ENCODE data around the gene AKR1B1. TPM values are rescaled to one million over a fixed set of nuclear protein-coding genes. Genes with fewer than 3 reads are reported as not detected.

The AKR1B1 gene
- total RNA-seq, 1 experiment from 2014 or later = 166 TPM

GRCh38 chr7:134474828-134475227 is 15.9 kb upstream of the AKR1B1 start:
- no peak overlapping the region for H2BK5ac ChIP-seq (ENCODE audit: insufficient read length, low read length)
- no peak overlapping the region for H2BK20ac ChIP-seq (ENCODE audit: low read depth, low read length, poor library complexity, severe bottlenecking)
- no peak overlapping the region for H2AFZ ChIP-seq (ENCODE audit: low read length)
- no CpG with 5 or more reads among the region's 1 CpG for WGBS (ENCODE audit: extremely low coverage, insufficient read length, low lambda C conversion rate)
- no peaks in the 10 kb centered on the region for H3K27me3 ChIP-seq (ENCODE audit: insufficient read depth, low read length)
- no peaks in the 10 kb centered on the region for H4K20me1 ChIP-seq (ENCODE audit: control insufficient read depth, insufficient read depth, insufficient read length)
- no peaks in the 10 kb centered on the region for H3K79me2 ChIP-seq (ENCODE audit: insufficient read depth, low read length)
- no peak overlapping the region for H3T11ph ChIP-seq (ENCODE audit: low read length)
- Mint-ChIP-seq H3K9me3 (no peaks in the 10 kb centered on the region), H3K4me1 (peaks cover 4 to 5% of the 10 kb centered on the region in 2 experiments), H3K36me3 (ENCODE audit: insufficient read depth in 1 of 3, low read depth in 3 of 3) (no peaks in the 10 kb centered on the region; a peak in 1 of 7 replicates), H3K27ac (no peak overlapping the region), H3K27me3 (ENCODE audit: low read depth) (no peaks in the 10 kb centered on the region), H3K4me3 (no peak overlapping the region)
- no peaks in the 10 kb centered on the region for H3K23me2 ChIP-seq (ENCODE audit: insufficient read length, low read depth, low read length, poor library complexity, severe bottlenecking)
- H3K56ac ChIP-seq (ENCODE audit: insufficient read length, low read depth, low read length) = no peak overlapping the region
- H4K5ac ChIP-seq (ENCODE audit: insufficient read length, low read depth, low read length) = no peak overlapping the region
- H3K27ac ChIP-seq (ENCODE audit: insufficient read length, low read depth, low read length) = no peak overlapping the region
- H2AK5ac ChIP-seq (ENCODE audit: insufficient read length, low read length) = no peak overlapping the region
- H3K14ac ChIP-seq (ENCODE audit: insufficient read depth, low read length) = no peak overlapping the region
- no peaks in the 10 kb centered on the region for H3K79me1 ChIP-seq (ENCODE audit: insufficient read depth, low read depth, low read length, poor library complexity, severe bottlenecking)
- no peak overlapping the region for H2BK12ac ChIP-seq (ENCODE audit: insufficient read length, low read depth, low read length)
- DNase-seq = no peak
- H3K23ac ChIP-seq (ENCODE audit: insufficient read length, low read depth, low read length) = no peak overlapping the region
- no peak overlapping the region for H3K18ac ChIP-seq (ENCODE audit: insufficient read length, low read depth, low read length)
- H2BK120ac ChIP-seq (ENCODE audit: low read depth, low read length, poor library complexity, severe bottlenecking) = no peak overlapping the region
- H3K4ac ChIP-seq (ENCODE audit: low read depth, low read length) = no peak overlapping the region
- H3K4me2 ChIP-seq (ENCODE audit: insufficient read depth, insufficient read length, low read length) = no peak overlapping the region
- H3K9ac ChIP-seq (ENCODE audit: extremely low read depth, insufficient read length, low read length) = no peak overlapping the region
- no peak overlapping the region for H2BK15ac ChIP-seq (ENCODE audit: low read depth, low read length)
- H3K4me1 ChIP-seq (ENCODE audit: insufficient read depth, low read length) = no peaks in the 10 kb centered on the region
- no peaks in the 10 kb centered on the region for H3K9me3 ChIP-seq (ENCODE audit: control insufficient read depth, low read depth, low read length)
- TF ChIP-seq CTCF (conservative IDR thresholded peaks at IDR 0.05) = no peak
- no peak overlapping the region for H4K8ac ChIP-seq (replicated peaks; ENCODE audit: insufficient read length, low read depth, low read length)
- H4K91ac ChIP-seq (ENCODE audit: insufficient read length, low read depth, low read length) = no peak overlapping the region

Data from H9 (cell line).